Upper lobe of left lung (tissue), 4 donors: ENCODE measurements around the gene PTPN13.

Experiments
- POLR2A ChIP-seq, 4 donors: fragments of 450-650 bp; IDR thresholded peaks; one replicate each; pipeline ENCODE4 v1.5.1; 2016 to 2017; ENCODE audit warnings: antibody characterized with exemption in 4 of 4, mild to moderate bottlenecking in 2 of 4
- POLR2AphosphoS5 ChIP-seq, 2 donors: sonication (generic); formaldehyde crosslinking; IDR thresholded peaks; one replicate each; pipeline ENCODE4 v1.5.1; 2017; ENCODE audit warnings: antibody characterized with exemption in 2 of 2
- TF ChIP-seq, protein P1 (sequence below), 6 experiments: fragments of 450-650 bp in 4 of 6; fragments of 200-600 bp in 2 of 6; sonication (generic) in 2 of 6; IDR thresholded peaks; one replicate each; pipeline ENCODE4 v1.5.1; 2016 to 2019; ENCODE audit warnings: antibody characterized with exemption in 6 of 6

- TF ChIP-seq, protein P1, sequence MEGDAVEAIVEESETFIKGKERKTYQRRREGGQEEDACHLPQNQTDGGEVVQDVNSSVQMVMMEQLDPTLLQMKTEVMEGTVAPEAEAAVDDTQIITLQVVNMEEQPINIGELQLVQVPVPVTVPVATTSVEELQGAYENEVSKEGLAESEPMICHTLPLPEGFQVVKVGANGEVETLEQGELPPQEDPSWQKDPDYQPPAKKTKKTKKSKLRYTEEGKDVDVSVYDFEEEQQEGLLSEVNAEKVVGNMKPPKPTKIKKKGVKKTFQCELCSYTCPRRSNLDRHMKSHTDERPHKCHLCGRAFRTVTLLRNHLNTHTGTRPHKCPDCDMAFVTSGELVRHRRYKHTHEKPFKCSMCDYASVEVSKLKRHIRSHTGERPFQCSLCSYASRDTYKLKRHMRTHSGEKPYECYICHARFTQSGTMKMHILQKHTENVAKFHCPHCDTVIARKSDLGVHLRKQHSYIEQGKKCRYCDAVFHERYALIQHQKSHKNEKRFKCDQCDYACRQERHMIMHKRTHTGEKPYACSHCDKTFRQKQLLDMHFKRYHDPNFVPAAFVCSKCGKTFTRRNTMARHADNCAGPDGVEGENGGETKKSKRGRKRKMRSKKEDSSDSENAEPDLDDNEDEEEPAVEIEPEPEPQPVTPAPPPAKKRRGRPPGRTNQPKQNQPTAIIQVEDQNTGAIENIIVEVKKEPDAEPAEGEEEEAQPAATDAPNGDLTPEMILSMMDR (IDR thresholded peaks at IDR 0.05): no peak
- no peak for TF ChIP-seq POLR2A (IDR thresholded peaks at IDR 0.05)
- no peak for TF ChIP-seq POLR2AphosphoS5 (IDR thresholded peaks at IDR 0.05)
These were observed 36.6 kb upstream of the PTPN13 start for GRCh38 chr4:86557526-86557925.
